Pulmonary artery endothelial cell (primary cell): ENCODE results near the gene ZNF398. TPM values are rescaled to one million over a fixed set of nuclear protein-coding genes. Genes with fewer than 3 reads are reported as not detected.

Experiments used
- DNase-seq: peaks from one replicate; pipeline ENCODE4 v3.0.0-alpha.2; 2011; ENCODE audit warnings: low read depth, low spot score
- total RNA-seq: library from RNA; depleted of rRNA; stranded (reverse); fragments of >200 nt; gene quantifications from 2 replicates; pipeline ENCODE4 v1.2.3, GENCODE V29; 2014

Gene ZNF398
- total RNA-seq, 1 donor from 2014 or later = 4.9 TPM

GRCh38 chr7:149147752-149148653, 750 bp downstream of the ZNF398 start:
- no peak for DNase-seq

- no peak for DNase-seq
These were observed 3.7 kb downstream of the ZNF398 start for GRCh38 chr7:149150981-149151380.

GRCh38 chr7:149153346-149153745, 6.1 kb downstream of the ZNF398 start:
- DNase-seq = no peak

- DNase-seq = no peak
These were observed 6.8 kb downstream of the ZNF398 start for GRCh38 chr7:149154056-149154455.

GRCh38 chr7:149156898-149157297, 9.6 kb downstream of the ZNF398 start:
- DNase-seq = no peak

GRCh38 chr7:149161241-149161848, 14.1 kb downstream of the ZNF398 start:
- no peak for DNase-seq

- DNase-seq = no peak
These were observed 18.9 kb downstream of the ZNF398 start for GRCh38 chr7:149166142-149166541.

GRCh38 chr7:149166630-149167352, 19.5 kb downstream of the ZNF398 start:
- DNase-seq = no peak

- DNase-seq = no peak
These were observed 24.8 kb downstream of the ZNF398 start for GRCh38 chr7:149171892-149172533.

GRCh38 chr7:149172534-149172920, 25.3 kb downstream of the ZNF398 start:
- no peak for DNase-seq

- no peak for DNase-seq
These were observed 27.9 kb downstream of the ZNF398 start for GRCh38 chr7:149175150-149175549.

- DNase-seq = no peak
These were observed 32.0 kb downstream of the ZNF398 start for GRCh38 chr7:149179241-149179640.

- DNase-seq = no peak
These were observed 33.6 kb downstream of the ZNF398 start for GRCh38 chr7:149180722-149181449.

GRCh38 chr7:149181450-149181790, 34.2 kb downstream of the ZNF398 start:
- DNase-seq = no peak

GRCh38 chr7:149184274-149184673, 37.0 kb downstream of the ZNF398 start:
- DNase-seq = no peak

- DNase-seq = no peak
These were observed 41.0 kb downstream of the ZNF398 start for GRCh38 chr7:149188213-149188612.

- DNase-seq = no peak
These were observed 41.5 kb downstream of the ZNF398 start for GRCh38 chr7:149188637-149189259.

- DNase-seq = no peak
These were observed 44.6 kb downstream of the ZNF398 start for GRCh38 chr7:149191851-149192250.

GRCh38 chr7:149194799-149195179, 47.5 kb downstream of the ZNF398 start:
- no peak for DNase-seq
